ENCODE data around the gene RASSF7.

The RASSF7 gene

DNA sequence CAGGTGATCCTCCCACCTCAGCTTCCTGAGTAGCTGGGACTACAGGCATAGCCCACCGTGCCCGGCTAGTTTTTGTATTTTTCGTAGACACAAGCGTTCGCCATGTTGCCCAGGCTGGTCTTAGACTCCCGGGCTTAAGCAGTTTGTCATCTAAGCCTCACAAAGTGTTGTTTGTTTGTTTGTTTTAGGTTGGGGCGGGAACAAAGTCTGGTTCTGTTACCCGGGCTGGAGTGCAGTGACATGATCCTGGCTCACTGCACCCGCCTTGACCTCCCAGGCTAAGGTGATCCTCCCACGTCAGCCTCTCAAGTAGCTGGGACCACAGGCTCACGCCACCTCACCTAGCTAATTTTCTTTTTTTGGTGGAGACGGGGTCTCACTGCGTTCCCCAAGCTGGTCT lies 42.4 kb downstream of the RASSF7 start:
- Histone ChIP-seq H3K4me2 (ENCODE audit: low read length) (no peak overlapping the region), H3K9me3 (ENCODE audit: insufficient read depth, low read depth, low read length) (no peaks in the 10 kb centered on the region), H3K14ac (ENCODE audit: low read length) (no peak overlapping the region), H3K4me1 (ENCODE audit: control insufficient read depth in 1 of 2, insufficient read depth in 2 of 2, low read length in 2 of 2) (no peaks in the 10 kb centered on the region), H2BK120ac (ENCODE audit: insufficient read depth, low read length, poor library complexity) (no peak overlapping the region), H3K4me3 (ENCODE audit: low read depth, low read length) (no peak overlapping the region), H3K79me2 (ENCODE audit: control insufficient read depth, insufficient read depth, low read length, poor library complexity) (no peaks in the 10 kb centered on the region), H4K12ac (ENCODE audit: low read depth, low read length) (no peak overlapping the region), H2BK12ac (ENCODE audit: low read length) (no peak overlapping the region), H3K36me3 (ENCODE audit: control insufficient read depth in 1 of 2, insufficient read depth in 2 of 2, low read length in 2 of 2) (peaks cover 87 to 90% of the 10 kb centered on the region in 2 experiments), H4K8ac (ENCODE audit: low read depth, low read length) (no peak overlapping the region), H3K27ac (ENCODE audit: low read depth, low read length) (no peak overlapping the region), H2AFZ (ENCODE audit: insufficient read depth, low read length, poor library complexity) (no peak overlapping the region), H2BK5ac (ENCODE audit: low read depth, low read length, poor library complexity) (no peak overlapping the region), H3K79me1 (ENCODE audit: low read length) (no peaks in the 10 kb centered on the region), H3K23ac (ENCODE audit: low read length) (no peak overlapping the region), H3K9ac (ENCODE audit: low read length) (no peak overlapping the region), H2AK5ac (ENCODE audit: low read length) (no peak overlapping the region), H3K27me3 (ENCODE audit: insufficient read depth, low read length) (no peaks in the 10 kb centered on the region), H3K18ac (ENCODE audit: low read length) (no peak overlapping the region), H3K4ac (ENCODE audit: low read depth, low read length) (no peak overlapping the region), H4K91ac (ENCODE audit: low read depth, low read length) (no peak overlapping the region)
- DNase-seq, result no peak
- no CpG with 5 or more reads among the region's 13 CpGs for WGBS (ENCODE audit: extremely low coverage, insufficient coverage, insufficient read length)

- DNase-seq, result no peak
- H3K27me3 ChIP-seq (ENCODE audit: insufficient read depth, low read length), result no peaks in the 10 kb centered on the region
- no peak overlapping the region for H3K4ac ChIP-seq (ENCODE audit: low read depth, low read length)
- H2AFZ ChIP-seq (ENCODE audit: insufficient read depth, low read length, poor library complexity), result no peak overlapping the region
- H3K18ac ChIP-seq (ENCODE audit: low read length), result peak overlapping the region; percentile 6
- no CpG with 5 or more reads among the region's 33 CpGs for WGBS (ENCODE audit: extremely low coverage, insufficient coverage, insufficient read length)
- no peak overlapping the region for H4K12ac ChIP-seq (ENCODE audit: low read depth, low read length)
- H3K79me2 ChIP-seq (ENCODE audit: control insufficient read depth, insufficient read depth, low read length, poor library complexity), result no peaks in the 10 kb centered on the region
- no peaks in the 10 kb centered on the region for H3K9me3 ChIP-seq (ENCODE audit: insufficient read depth, low read depth, low read length)
- H3K9ac ChIP-seq (ENCODE audit: low read length), result no peak overlapping the region
- no peaks in the 10 kb centered on the region for H3K79me1 ChIP-seq (ENCODE audit: low read length)
- H3K14ac ChIP-seq (ENCODE audit: low read length), result no peak overlapping the region
- no peak overlapping the region for H2BK120ac ChIP-seq (ENCODE audit: insufficient read depth, low read length, poor library complexity)
- H3K23ac ChIP-seq (ENCODE audit: low read length), result no peak overlapping the region
- no peaks in the 10 kb centered on the region for H3K4me1 ChIP-seq (ENCODE audit: control insufficient read depth in 1 of 2, insufficient read depth in 2 of 2, low read length in 2 of 2)
- no peak overlapping the region for H3K4me3 ChIP-seq (ENCODE audit: low read depth, low read length)
- no peak overlapping the region for H3K4me2 ChIP-seq (ENCODE audit: low read length)
- no peak overlapping the region for H3K27ac ChIP-seq (ENCODE audit: low read depth, low read length)
- peaks cover 93 to 94% of the 10 kb centered on the region in 2 experiments for H3K36me3 ChIP-seq (ENCODE audit: control insufficient read depth in 1 of 2, insufficient read depth in 2 of 2, low read length in 2 of 2)
- H4K8ac ChIP-seq (ENCODE audit: low read depth, low read length), result no peak overlapping the region
- H2AK5ac ChIP-seq (ENCODE audit: low read length), result no peak overlapping the region
- H2BK5ac ChIP-seq (ENCODE audit: low read depth, low read length, poor library complexity), result no peak overlapping the region
- no peak overlapping the region for H4K91ac ChIP-seq (ENCODE audit: low read depth, low read length)
- H2BK12ac ChIP-seq (ENCODE audit: low read length), result no peak overlapping the region
Observed at GRCh38 chr11:605286-606129, 44.7 kb downstream of the RASSF7 start.

DNA sequence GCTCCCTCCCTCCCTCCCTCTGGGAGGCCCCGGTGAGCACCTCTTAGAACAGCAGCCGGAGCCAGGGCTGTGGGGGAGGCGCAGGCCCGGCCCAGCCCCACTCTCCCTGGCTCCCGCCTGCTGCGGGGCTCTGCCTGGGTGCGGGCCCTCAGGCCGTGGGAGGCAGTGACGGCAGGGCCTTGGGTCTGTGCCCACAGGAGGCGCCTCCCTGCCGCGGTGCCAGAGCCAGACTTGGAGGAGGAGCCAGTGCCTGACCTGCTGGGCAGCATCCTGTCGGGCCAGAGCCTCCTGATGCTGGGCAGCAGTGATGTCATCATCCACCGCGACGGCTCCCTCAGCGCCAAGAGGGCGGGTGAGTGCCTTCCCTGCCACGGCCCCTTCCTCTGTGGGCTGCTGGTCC lies 45.5 kb downstream of the RASSF7 start:
- Histone ChIP-seq H4K8ac (ENCODE audit: low read depth, low read length) (no peak overlapping the region), H4K12ac (ENCODE audit: low read depth, low read length) (no peak overlapping the region), H3K27me3 (ENCODE audit: insufficient read depth, low read length) (no peaks in the 10 kb centered on the region), H3K79me2 (ENCODE audit: control insufficient read depth, insufficient read depth, low read length, poor library complexity) (no peaks in the 10 kb centered on the region), H2BK12ac (ENCODE audit: low read length) (no peak overlapping the region), H3K27ac (ENCODE audit: low read depth, low read length) (no peak overlapping the region), H2BK5ac (ENCODE audit: low read depth, low read length, poor library complexity) (no peak overlapping the region), H2AK5ac (ENCODE audit: low read length) (no peak overlapping the region), H2AFZ (ENCODE audit: insufficient read depth, low read length, poor library complexity) (no peak overlapping the region), H2BK120ac (ENCODE audit: insufficient read depth, low read length, poor library complexity) (no peak overlapping the region), H3K23ac (ENCODE audit: low read length) (no peak overlapping the region), H4K91ac (ENCODE audit: low read depth, low read length) (no peak overlapping the region), H3K79me1 (ENCODE audit: low read length) (no peaks in the 10 kb centered on the region), H3K4me1 (ENCODE audit: control insufficient read depth in 1 of 2, insufficient read depth in 2 of 2, low read length in 2 of 2) (no peaks in the 10 kb centered on the region), H3K14ac (ENCODE audit: low read length) (no peak overlapping the region), H3K4ac (ENCODE audit: low read depth, low read length) (no peak overlapping the region), H3K4me2 (ENCODE audit: low read length) (no peak overlapping the region), H3K9ac (ENCODE audit: low read length) (no peak overlapping the region), H3K36me3 (ENCODE audit: control insufficient read depth in 1 of 2, insufficient read depth in 2 of 2, low read length in 2 of 2) (peaks cover 96 to 97% of the 10 kb centered on the region in 2 experiments), H3K4me3 (ENCODE audit: low read depth, low read length) (no peak overlapping the region), H3K9me3 (ENCODE audit: insufficient read depth, low read depth, low read length) (no peaks in the 10 kb centered on the region), H3K18ac (ENCODE audit: low read length) (no peak overlapping the region)
- DNase-seq, result no peak
- WGBS (ENCODE audit: extremely low coverage, insufficient coverage, insufficient read length), result no CpG with 5 or more reads among the region's 19 CpGs

DNA sequence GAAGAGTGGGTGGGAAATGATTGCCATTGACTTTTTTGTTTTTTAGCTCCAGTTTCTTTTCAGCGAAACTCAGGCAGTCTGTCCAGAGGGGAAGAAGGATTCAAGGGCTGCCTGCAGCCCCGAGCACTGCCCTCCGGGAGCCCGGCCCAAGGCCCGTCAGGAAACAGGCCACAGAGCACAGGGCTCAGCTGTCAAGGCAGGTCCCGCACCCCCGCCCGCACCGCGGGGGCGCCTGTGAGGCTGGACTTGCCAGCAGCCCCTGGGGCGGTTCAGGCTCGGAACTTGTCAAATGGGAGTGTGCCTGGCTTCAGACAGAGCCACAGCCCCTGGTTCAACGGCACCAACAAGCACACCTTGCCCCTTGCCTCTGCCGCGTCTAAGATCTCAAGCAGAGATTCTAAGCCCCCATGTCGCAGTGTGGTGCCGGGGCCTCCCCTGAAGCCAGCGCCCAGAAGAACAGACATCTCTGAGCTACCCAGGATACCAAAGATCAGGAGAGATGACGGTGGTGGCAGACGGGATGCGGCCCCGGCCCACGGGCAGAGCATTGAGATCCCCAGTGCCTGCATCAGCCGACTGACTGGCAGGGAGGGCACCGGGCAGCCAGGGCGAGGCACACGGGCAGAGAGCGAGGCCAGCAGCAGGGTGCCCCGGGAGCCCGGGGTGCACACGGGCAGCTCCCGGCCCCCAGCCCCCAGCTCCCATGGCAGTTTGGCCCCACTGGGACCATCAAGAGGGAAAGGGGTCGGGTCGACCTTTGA lies 46.4 kb downstream of the RASSF7 start:
- no peaks in the 10 kb centered on the region for H3K27me3 ChIP-seq (ENCODE audit: insufficient read depth, low read length)
- H3K18ac ChIP-seq (ENCODE audit: low read length), result no peak overlapping the region

More for the DNA sequence above, 46.4 kb downstream of the RASSF7 start:
- Histone ChIP-seq H4K12ac (ENCODE audit: low read depth, low read length) (no peak overlapping the region), H2BK12ac (ENCODE audit: low read length) (no peak overlapping the region), H4K91ac (ENCODE audit: low read depth, low read length) (no peak overlapping the region), H3K9ac (ENCODE audit: low read length) (no peak overlapping the region), H3K4me1 (ENCODE audit: control insufficient read depth in 1 of 2, insufficient read depth in 2 of 2, low read length in 2 of 2) (no peaks in the 10 kb centered on the region), H2AFZ (ENCODE audit: insufficient read depth, low read length, poor library complexity) (no peak overlapping the region), H3K36me3 (ENCODE audit: control insufficient read depth in 1 of 2, insufficient read depth in 2 of 2, low read length in 2 of 2) (peaks cover 95 to 96% of the 10 kb centered on the region in 2 experiments), H3K79me2 (ENCODE audit: control insufficient read depth, insufficient read depth, low read length, poor library complexity) (no peaks in the 10 kb centered on the region), H2AK5ac (ENCODE audit: low read length) (no peak overlapping the region), H3K79me1 (ENCODE audit: low read length) (no peaks in the 10 kb centered on the region), H3K4me3 (ENCODE audit: low read depth, low read length) (no peak overlapping the region), H3K27ac (ENCODE audit: low read depth, low read length) (no peak overlapping the region), H3K4me2 (ENCODE audit: low read length) (no peak overlapping the region), H3K23ac (ENCODE audit: low read length) (no peak overlapping the region), H3K4ac (ENCODE audit: low read depth, low read length) (no peak overlapping the region), H3K14ac (ENCODE audit: low read length) (no peak overlapping the region), H2BK5ac (ENCODE audit: low read depth, low read length, poor library complexity) (no peak overlapping the region), H2BK120ac (ENCODE audit: insufficient read depth, low read length, poor library complexity) (no peak overlapping the region), H4K8ac (ENCODE audit: low read depth, low read length) (no peak overlapping the region), H3K9me3 (ENCODE audit: insufficient read depth, low read depth, low read length) (no peaks in the 10 kb centered on the region)
- DNase-seq, result no peak
- WGBS (ENCODE audit: extremely low coverage, insufficient coverage, insufficient read length), result no CpG with 5 or more reads among the region's 35 CpGs
